NCI-H146 treated with DMSO at 0.1 percent for 48 hours (cell line): Measurements from ENCODE around the gene GLUL.

Experiments used
- DNase-seq: peaks from one replicate; lab custom pipeline; 2025; ENCODE audit not compliant: unreplicated experiment; lab: John Stamatoyannopoulos, UW

Gene GLUL

GRCh38 chr1:182391362-182392049, at the start of gene GLUL:
Gene GLUL, minus strand, starts transcription at chr1:182391790. Its CDS starts 3,053 bp downstream, at chr1:182388737.
- DNase-seq: peak; percentile 80

- DNase-seq: no peak
These were observed 46.7 kb upstream of the GLUL start for GRCh38 chr1:182438326-182438725.

GRCh38 chr1:182433580-182433979, 42.0 kb upstream of the GLUL start:
- no peak for DNase-seq

- no peak for DNase-seq
These were observed 39.7 kb upstream of the GLUL start for GRCh38 chr1:182431278-182431677.

- DNase-seq: no peak
These were observed 38.9 kb upstream of the GLUL start for GRCh38 chr1:182430263-182431068.

GRCh38 chr1:182428043-182428442, 36.5 kb upstream of the GLUL start:
- no peak for DNase-seq

DNA sequence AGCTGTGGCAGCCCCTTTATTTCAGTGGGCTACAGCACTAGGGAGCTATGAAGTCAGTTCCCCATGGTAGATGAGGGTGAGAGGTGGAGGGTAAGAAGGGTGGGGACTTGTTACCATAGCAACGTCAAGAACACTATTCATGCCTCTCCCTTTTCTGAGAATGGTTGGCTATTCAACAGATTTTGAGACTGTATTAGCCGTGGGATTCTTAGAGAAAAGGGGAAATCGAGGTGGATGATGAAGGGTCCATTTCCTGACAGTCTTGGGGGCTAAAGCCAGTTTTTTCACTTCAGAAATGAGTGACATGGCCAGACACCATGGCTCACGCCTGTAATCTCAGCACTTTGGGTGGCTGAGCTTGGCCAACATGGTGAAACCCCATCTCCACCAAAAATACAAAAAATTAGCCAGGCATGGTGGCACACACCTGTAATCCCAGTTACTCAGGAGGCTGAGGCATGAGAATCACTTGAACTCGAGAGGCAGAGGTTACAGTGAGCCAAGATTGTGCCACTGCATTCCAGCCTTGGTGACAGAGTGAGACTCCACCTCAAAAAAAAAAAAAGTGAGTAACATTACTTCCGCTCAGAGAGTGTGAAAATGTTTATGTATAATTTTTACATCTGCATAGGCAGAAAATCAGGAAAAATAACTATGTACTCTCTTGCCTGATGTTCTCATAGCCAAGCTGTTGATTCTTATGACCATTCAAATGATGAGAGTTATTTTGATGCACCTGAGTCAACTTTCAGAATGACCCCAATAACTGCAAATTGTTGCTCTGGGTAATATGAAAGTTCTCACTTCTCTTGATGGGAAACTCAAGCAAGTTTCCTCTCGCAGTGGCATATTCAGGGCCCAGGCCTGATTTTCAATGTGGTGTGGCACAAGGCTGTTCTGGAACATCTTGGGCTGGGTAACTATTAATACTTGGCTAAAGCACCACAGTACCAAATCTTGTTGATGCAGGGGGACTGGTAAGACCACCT, 35.1 kb upstream of the GLUL start:
- no peak for DNase-seq

- no peak for DNase-seq
These were observed 24.2 kb upstream of the GLUL start for GRCh38 chr1:182415789-182416188.

DNA sequence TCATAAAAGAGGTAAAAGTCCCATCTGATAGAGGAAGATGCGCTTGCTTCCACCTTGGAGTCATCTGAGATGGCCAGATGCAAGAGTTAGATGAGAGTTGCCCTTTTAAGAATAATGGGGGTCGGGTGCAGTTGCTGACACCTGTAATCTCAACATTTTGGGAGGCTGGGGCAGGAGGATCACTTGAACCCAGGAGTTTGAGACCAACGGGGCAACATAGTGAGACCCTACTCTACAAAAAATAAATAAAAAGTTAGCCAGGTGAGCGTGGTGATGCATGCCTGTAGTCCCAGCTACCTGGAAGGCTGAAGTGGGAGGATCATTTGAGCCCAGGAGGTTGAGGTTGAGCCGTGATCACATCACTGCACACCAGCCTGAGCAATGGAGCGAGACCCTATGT, 22.4 kb upstream of the GLUL start:
- no peak for DNase-seq

- no peak for DNase-seq
These were observed 21.9 kb upstream of the GLUL start for GRCh38 chr1:182413486-182413885.

GRCh38 chr1:182410620-182411273, 19.2 kb upstream of the GLUL start:
- no peak for DNase-seq

DNA sequence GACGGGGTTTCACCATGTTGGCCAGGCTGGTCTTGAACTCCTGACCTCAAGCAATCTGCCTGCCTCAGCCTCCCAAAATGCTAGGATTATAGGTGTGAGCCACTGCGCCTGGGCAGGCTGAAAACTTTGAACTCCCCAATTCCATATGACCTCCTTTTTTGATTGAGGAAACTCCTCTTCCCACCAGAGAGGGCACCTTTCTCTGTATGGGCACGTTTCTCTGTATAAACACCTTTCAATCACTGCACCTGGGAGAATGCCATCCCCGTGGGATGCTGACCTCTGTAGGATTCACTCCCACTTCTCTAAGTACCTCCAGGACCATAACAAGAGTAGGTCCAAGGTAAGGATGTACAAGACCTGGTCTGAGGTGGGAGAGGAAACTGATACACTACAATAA, 18.5 kb upstream of the GLUL start:
- no peak for DNase-seq

- DNase-seq: no peak
These were observed 17.0 kb upstream of the GLUL start for GRCh38 chr1:182408435-182409075.

GRCh38 chr1:182407724-182408123, 16.1 kb upstream of the GLUL start:
- no peak for DNase-seq

- DNase-seq: no peak
These were observed 14.4 kb upstream of the GLUL start for GRCh38 chr1:182406012-182406411.

- DNase-seq: no peak
These were observed 14.0 kb upstream of the GLUL start for GRCh38 chr1:182405578-182405977.

GRCh38 chr1:182404781-182405180, 13.2 kb upstream of the GLUL start:
- no peak for DNase-seq

- no peak for DNase-seq
These were observed 9.0 kb upstream of the GLUL start, which contains the start of gene TEDDM1 for GRCh38 chr1:182400567-182400966. Gene TEDDM1, minus strand, starts transcription at chr1:182400667. Its CDS starts 182 bp downstream, at chr1:182400485.

GRCh38 chr1:182397653-182398393, 6.2 kb upstream of the GLUL start:
- no peak for DNase-seq
